NCI-H69 (cell line): ENCODE measurements around the gene FNTB.
A peak's percentile ranks its signal among the peaks of the same experiment; 100 is the strongest.

Source experiments
- DNase-seq: peaks from one replicate; lab custom pipeline; 2025; lab: John Stamatoyannopoulos, UW

Gene FNTB

GRCh38 chr14:64979336-64980074, 7.2 kb upstream of the FNTB start:
- DNase-seq, result peak; percentile 19

GRCh38 chr14:64983439-64984310, 3.0 kb upstream of the FNTB start:
- peak; percentile 74 for DNase-seq

GRCh38 chr14:64987438-64987767, 708 bp downstream of the FNTB start:
- no peak for DNase-seq

GRCh38 chr14:64990296-64990695, 3.6 kb downstream of the FNTB start:
- peak; percentile 22 for DNase-seq

- no peak for DNase-seq
Observed at GRCh38 chr14:64990939-64991338, 4.2 kb downstream of the FNTB start.

GRCh38 chr14:64992328-64992885, 5.7 kb downstream of the FNTB start:
- DNase-seq, result no peak

GRCh38 chr14:64993266-64993930, 6.7 kb downstream of the FNTB start:
- no peak for DNase-seq

GRCh38 chr14:64994540-64994939, 7.8 kb downstream of the FNTB start:
- no peak for DNase-seq

- DNase-seq, result no peak
Observed at GRCh38 chr14:64995291-64995690, 8.6 kb downstream of the FNTB start.

- no peak for DNase-seq
Observed at GRCh38 chr14:64997108-64997794, 10.6 kb downstream of the FNTB start.

- no peak for DNase-seq
Observed at GRCh38 chr14:64998455-64998931, 11.8 kb downstream of the FNTB start.

- no peak for DNase-seq
Observed at GRCh38 chr14:65000898-65001591, 14.3 kb downstream of the FNTB start.

GRCh38 chr14:65001723-65002122, 15.0 kb downstream of the FNTB start:
- DNase-seq, result no peak

GRCh38 chr14:65002586-65003210, 16.0 kb downstream of the FNTB start:
- no peak for DNase-seq

- no peak for DNase-seq
Observed at GRCh38 chr14:65003394-65003793, 16.7 kb downstream of the FNTB start.

GRCh38 chr14:65006261-65006721, 19.6 kb downstream of the FNTB start:
- DNase-seq, result peak; percentile 59

GRCh38 chr14:65007202-65007601, 20.5 kb downstream of the FNTB start:
- no peak for DNase-seq

GRCh38 chr14:65010211-65010931, 23.7 kb downstream of the FNTB start:
- DNase-seq, result no peak

- no peak for DNase-seq
Observed at GRCh38 chr14:65011538-65011937, 24.8 kb downstream of the FNTB start.

GRCh38 chr14:65012353-65012752, 25.7 kb downstream of the FNTB start:
- no peak for DNase-seq
